GM19468 (cell line): ENCODE results near the gene CABS1.

Source experiments
- ATAC-seq: cut with Tn5 transposase; IDR thresholded peaks from one replicate; pipeline ENCODE4 v1.9.1; 2021; ENCODE audit warnings: mild to moderate bottlenecking, moderate library complexity, moderate number of reproducible peaks; ENCODE audit not compliant: unreplicated experiment; ENCODE audit errors: extremely low read depth

Gene CABS1

DNA sequence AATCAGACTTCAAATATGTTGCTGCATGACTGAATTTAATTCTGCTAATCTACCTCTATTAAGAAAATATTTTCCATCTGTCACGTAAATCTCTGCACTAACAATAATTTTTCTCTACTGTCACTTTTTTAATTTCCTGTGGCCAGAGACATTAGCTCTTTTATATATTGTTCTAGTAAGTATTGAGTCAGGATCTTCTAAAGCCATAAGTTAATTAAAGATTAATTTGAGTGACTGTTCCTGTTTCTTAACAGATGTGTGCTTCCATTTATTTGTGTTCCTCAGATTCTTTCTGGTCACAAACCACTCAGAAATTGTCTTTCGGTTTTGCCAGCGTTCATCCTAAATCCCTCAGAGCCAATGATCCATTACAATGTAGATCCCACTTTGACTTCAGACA, 45.8 kb downstream of the CABS1 start:
- ATAC-seq, result no peak

DNA sequence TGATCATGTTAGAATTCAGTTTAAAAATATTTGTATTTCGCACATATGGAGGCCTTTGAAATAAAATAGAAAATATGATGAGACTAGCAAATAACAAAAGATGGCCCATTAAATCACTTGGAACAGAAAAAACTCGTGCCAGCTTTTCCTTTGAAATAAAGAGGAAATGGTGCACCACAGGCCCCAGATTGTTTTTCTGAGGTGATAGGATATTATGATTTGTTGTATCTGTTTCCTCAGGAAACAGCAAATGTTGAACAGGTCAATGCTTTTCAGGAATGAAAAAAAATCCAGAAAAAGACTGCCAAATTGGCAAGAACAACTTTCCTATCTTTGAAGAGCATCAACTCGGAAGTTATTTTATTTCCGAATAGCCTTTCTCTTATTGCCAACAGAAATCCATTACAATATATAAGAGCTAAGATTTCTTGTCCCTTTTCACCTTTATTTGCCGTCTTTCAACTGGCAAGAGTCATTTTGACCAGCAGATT, 48.0 kb downstream of the CABS1 start, which contains the start of gene SMR3B:
TSS of gene SMR3B (plus strand) at position 441 of the 491 bp plus-strand sequence. CDS start 1,380 bp downstream, outside the sequence.
- ATAC-seq, result no peak
